ENCODE results near the gene MYG1.

- TF ChIP-seq CTCF (IDR thresholded peaks at IDR 0.05) (no peak), POLR2A (IDR thresholded peaks at IDR 0.05) (no peak)
Measured at GRCh38 chr12:53325511-53326061, 26.1 kb downstream of the MYG1 start.

Measured in prostate gland (tissue), 2 donors.